SH-SY5Y (cell line): ENCODE data around the gene FEM1C.

ENCODE experiments used
- GATA2 ChIP-seq: IDR thresholded peaks from 2 replicates; pipeline ENCODE4 v1.6.1; 2011; ENCODE audit warnings: mild to moderate bottlenecking, low read depth, low read length
- GATA3 ChIP-seq: IDR thresholded peaks from 2 replicates; pipeline ENCODE4 v1.6.1; 2011; ENCODE audit warnings: low read depth, mild to moderate bottlenecking, low read length, moderate library complexity

- TF ChIP-seq GATA2 = no peak
- TF ChIP-seq GATA3 = no peak
Observed at GRCh38 chr5:115503420-115503819, 41.2 kb downstream of the FEM1C start.
